HUES48 (cell line): ENCODE data around the gene MFSD6.
"Not testable (repeated sequence)": the region's sequence is repeated elsewhere in the genome, so short reads cannot be mapped to it uniquely, and the experiment has no call there.

Experiments used
- H3K27ac ChIP-seq: one replicate; pipeline ENCODE4 v1.7.0; 2013; ENCODE audit warnings: low read depth, low read length, inconsistent platforms
- H3K27me3 ChIP-seq: 2 replicates; pipeline ENCODE4 v1.6.1; 2013; ENCODE audit warnings: mild to moderate bottlenecking, low read length; ENCODE audit not compliant: control insufficient read depth, insufficient read depth
- H3K36me3 ChIP-seq: 2 replicates; pipeline ENCODE4 v1.6.1; 2013; ENCODE audit warnings: low read length; ENCODE audit not compliant: control insufficient read depth, insufficient read depth
- H3K4me1 ChIP-seq: 2 replicates; pipeline ENCODE4 v1.6.1; 2013; ENCODE audit warnings: mild to moderate bottlenecking, low read length; ENCODE audit not compliant: control insufficient read depth, insufficient read depth
- H3K4me3 ChIP-seq: 2 replicates; pipeline ENCODE4 v1.5.1; 2013; ENCODE audit warnings: mild to moderate bottlenecking, low read depth, low read length
- H3K9ac ChIP-seq: 2 replicates; pipeline ENCODE4 v1.6.1; 2013; ENCODE audit warnings: mild to moderate bottlenecking, low read depth, low read length, moderate library complexity
- H3K9me3 ChIP-seq: 2 replicates; pipeline ENCODE4 v1.6.1; 2013; ENCODE audit warnings: low read length; ENCODE audit not compliant: control insufficient read depth, insufficient read depth

MFSD6 gene

GRCh38 chr2:190466819-190467446, 58.8 kb downstream of the MFSD6 start:
- H3K27me3 ChIP-seq: no peaks in the 10 kb centered on the region
- no peak overlapping the region for H3K9ac ChIP-seq
- H3K4me3 ChIP-seq: no peak overlapping the region
- H3K4me1 ChIP-seq: peaks cover 6% of the 10 kb centered on the region; the same call in 1 of the 2 replicates
- peaks cover 6% of the 10 kb centered on the region for H3K9me3 ChIP-seq
- H3K27ac ChIP-seq: no peak overlapping the region
- no peaks in the 10 kb centered on the region for H3K36me3 ChIP-seq

- Histone ChIP-seq H3K36me3 (no peaks in the 10 kb centered on the region), H3K4me1 (peaks cover 6% of the 10 kb centered on the region; the same call in 1 of the 2 replicates), H3K27ac (no peak overlapping the region), H3K27me3 (no peaks in the 10 kb centered on the region), H3K4me3 (no peak overlapping the region), H3K9ac (no peak overlapping the region), H3K9me3 (peaks cover 6% of the 10 kb centered on the region)
These were observed 59.5 kb downstream of the MFSD6 start for GRCh38 chr2:190467575-190468083.

- not testable (repeated sequence) for H3K27me3 ChIP-seq, H3K9ac ChIP-seq, H3K36me3 ChIP-seq, H3K27ac ChIP-seq, H3K4me3 ChIP-seq, H3K9me3 ChIP-seq, H3K4me1 ChIP-seq
These were observed 60.2 kb downstream of the MFSD6 start for GRCh38 chr2:190468354-190468753.

GRCh38 chr2:190468814-190469569, 60.8 kb downstream of the MFSD6 start:
- Histone ChIP-seq H3K36me3 (no peaks in the 10 kb centered on the region), H3K4me3 (no peak overlapping the region), H3K9ac (no peak overlapping the region), H3K9me3 (peaks cover 6% of the 10 kb centered on the region), H3K27me3 (no peaks in the 10 kb centered on the region), H3K4me1 (peaks cover 6% of the 10 kb centered on the region; the same call in 1 of the 2 replicates), H3K27ac (no peak overlapping the region)

GRCh38 chr2:190469771-190470170, 61.6 kb downstream of the MFSD6 start:
- Histone ChIP-seq H3K36me3 (no peaks in the 10 kb centered on the region), H3K9ac (no peak overlapping the region), H3K9me3 (peaks cover 6% of the 10 kb centered on the region), H3K4me1 (peaks cover 6% of the 10 kb centered on the region; the same call in 1 of the 2 replicates), H3K4me3 (no peak overlapping the region), H3K27ac (no peak overlapping the region), H3K27me3 (no peaks in the 10 kb centered on the region)

- Histone ChIP-seq H3K9me3 (peaks cover 6% of the 10 kb centered on the region), H3K4me3 (no peak overlapping the region), H3K36me3 (no peaks in the 10 kb centered on the region), H3K27ac (no peak overlapping the region), H3K27me3 (no peaks in the 10 kb centered on the region), H3K4me1 (peaks cover 6% of the 10 kb centered on the region; the same call in 1 of the 2 replicates), H3K9ac (no peak overlapping the region)
These were observed 62.2 kb downstream of the MFSD6 start for GRCh38 chr2:190470256-190470826.

GRCh38 chr2:190477661-190478454, 69.7 kb downstream of the MFSD6 start:
- H3K27me3 ChIP-seq: no peaks in the 10 kb centered on the region
- no peak overlapping the region for H3K4me3 ChIP-seq
- no peaks in the 10 kb centered on the region for H3K4me1 ChIP-seq
- H3K9me3 ChIP-seq: no peaks in the 10 kb centered on the region
- H3K27ac ChIP-seq: no peak overlapping the region
- H3K9ac ChIP-seq: no peak overlapping the region
- H3K36me3 ChIP-seq: no peaks in the 10 kb centered on the region

GRCh38 chr2:190478572-190479195, 70.5 kb downstream of the MFSD6 start:
- H3K4me3 ChIP-seq: no peak overlapping the region
- H3K4me1 ChIP-seq: no peaks in the 10 kb centered on the region
- H3K9me3 ChIP-seq: no peaks in the 10 kb centered on the region
- H3K27ac ChIP-seq: no peak overlapping the region
- no peak overlapping the region for H3K9ac ChIP-seq
- no peaks in the 10 kb centered on the region for H3K36me3 ChIP-seq
- H3K27me3 ChIP-seq: no peaks in the 10 kb centered on the region

GRCh38 chr2:190481339-190481738, 73.2 kb downstream of the MFSD6 start:
- Histone ChIP-seq H3K9me3 (no peaks in the 10 kb centered on the region), H3K27ac (no peak overlapping the region), H3K27me3 (no peaks in the 10 kb centered on the region), H3K36me3 (no peaks in the 10 kb centered on the region), H3K9ac (no peak overlapping the region), H3K4me3 (no peak overlapping the region), H3K4me1 (no peaks in the 10 kb centered on the region)

- H3K36me3 ChIP-seq: no peaks in the 10 kb centered on the region
- no peak overlapping the region for H3K27ac ChIP-seq
- no peak overlapping the region for H3K4me3 ChIP-seq
- H3K9me3 ChIP-seq: no peaks in the 10 kb centered on the region
- H3K27me3 ChIP-seq: no peaks in the 10 kb centered on the region
- no peaks in the 10 kb centered on the region for H3K4me1 ChIP-seq
- H3K9ac ChIP-seq: no peak overlapping the region
These were observed 74.3 kb downstream of the MFSD6 start for GRCh38 chr2:190482451-190482850.
